GM12878 (cell line): ENCODE measurements around the gene MISP3. TPM values are rescaled to one million over a fixed set of nuclear protein-coding genes. Genes with fewer than 3 reads are reported as not detected.
A peak's percentile ranks its signal among the peaks of the same experiment; 100 is the strongest.

Experiments
- CBFB ChIP-seq: IDR thresholded peaks from 2 replicates; pipeline ENCODE4 v1.6.1; 2016; ENCODE audit warnings: antibody characterized with exemption, low read depth
- DPF2 ChIP-seq: fragments of 450-650 bp; IDR thresholded peaks from 2 replicates; pipeline ENCODE4 v1.6.1; 2017; ENCODE audit warnings: mild to moderate bottlenecking
- FOS ChIP-seq: IDR thresholded peaks from 3 replicates; pipeline ENCODE4 v1.6.1; 2011; ENCODE audit warnings: borderline replicate concordance; ENCODE audit not compliant: insufficient read length; ENCODE audit errors: extremely low read depth
- HCFC1 ChIP-seq: fragments of 150-350 bp; IDR thresholded peaks from 2 replicates; pipeline ENCODE4 v1.6.1; 2014; ENCODE audit warnings: low read length
- HDGF ChIP-seq: fragments of 450-650 bp; IDR thresholded peaks from 2 replicates; pipeline ENCODE4 v1.6.1; 2016; ENCODE audit warnings: antibody characterized with exemption
- MTA2 ChIP-seq: fragments of 450-650 bp; IDR thresholded peaks from 2 replicates; pipeline ENCODE4 v1.6.1; 2016; ENCODE audit warnings: low read depth, mild to moderate bottlenecking, moderate library complexity
- MYC ChIP-seq: IDR thresholded peaks from 2 replicates; pipeline ENCODE4 v1.6.1; 2011; ENCODE audit warnings: mild to moderate bottlenecking, low read length, moderate library complexity, inconsistent platforms; ENCODE audit not compliant: insufficient read depth, insufficient replicate concordance, insufficient read length, severe bottlenecking
- NR2F1 ChIP-seq: fragments of 450-650 bp; conservative IDR thresholded peaks from 2 replicates; pipeline ENCODE4 v1.6.1; 2017; ENCODE audit warnings: mild to moderate bottlenecking
- NRF1 ChIP-seq: conservative IDR thresholded peaks from 2 replicates; pipeline ENCODE4 v1.6.1; 2011; ENCODE audit warnings: mild to moderate bottlenecking, low read depth, low read length, improper control_type of control experiment
- PAX8 ChIP-seq: fragments of 450-650 bp; IDR thresholded peaks from 2 replicates; pipeline ENCODE4 v1.6.1; 2017; ENCODE audit warnings: mild to moderate bottlenecking, moderate library complexity
- POLR2AphosphoS2 ChIP-seq: IDR thresholded peaks from 2 replicates; pipeline ENCODE4 v1.6.1; 2011; ENCODE audit warnings: low read depth, mild to moderate bottlenecking, low read length, improper control_type of control experiment, moderate library complexity
- RAD21 ChIP-seq: IDR thresholded peaks from 2 replicates; pipeline ENCODE4 v1.6.1; 2011; ENCODE audit warnings: mild to moderate bottlenecking, low read depth, low read length, moderate library complexity; ENCODE audit not compliant: insufficient read depth
- RFX5 ChIP-seq: IDR thresholded peaks from 2 replicates; pipeline ENCODE4 v1.6.1; 2011; ENCODE audit warnings: low read depth, low read length, improper control_type of control experiment
- SIX5 ChIP-seq: IDR thresholded peaks from 2 replicates; pipeline ENCODE4 v1.6.1; 2011; ENCODE audit warnings: mild to moderate bottlenecking, low read depth, low read length, moderate library complexity; ENCODE audit not compliant: severe bottlenecking
- SMAD1 ChIP-seq: fragments of 450-650 bp; IDR thresholded peaks from 2 replicates; pipeline ENCODE4 v1.6.1; 2018; ENCODE audit warnings: mild to moderate bottlenecking, low read depth; ENCODE audit not compliant: partially characterized antibody
- SMAD5 ChIP-seq: IDR thresholded peaks from 2 replicates; pipeline ENCODE4 v1.6.1; 2016; ENCODE audit warnings: antibody characterized with exemption, low read depth
- SMARCA5 ChIP-seq: fragments of 450-650 bp; IDR thresholded peaks from 2 replicates; pipeline ENCODE4 v1.6.1; 2017; ENCODE audit warnings: mild to moderate bottlenecking
- SMC3 ChIP-seq: IDR thresholded peaks from 2 replicates; pipeline ENCODE4 v1.6.1; 2011; ENCODE audit warnings: low read length, improper control_type of control experiment, borderline replicate concordance
- SREBF2 ChIP-seq: IDR thresholded peaks from 2 replicates; pipeline ENCODE4 v1.6.1; 2012; ENCODE audit warnings: mild to moderate bottlenecking, low read length
- TBL1XR1 ChIP-seq: IDR thresholded peaks from 2 replicates; pipeline ENCODE4 v1.6.1; 2012; ENCODE audit warnings: low read depth, low read length, improper control_type of control experiment
- WRNIP1 ChIP-seq: IDR thresholded peaks from 2 replicates; pipeline ENCODE4 v1.6.1; 2011; ENCODE audit warnings: low read depth, low read length, improper control_type of control experiment, borderline replicate concordance
- YY1 ChIP-seq: IDR thresholded peaks from 2 replicates; pipeline ENCODE4 v1.6.1; 2011; ENCODE audit warnings: low read depth, mild to moderate bottlenecking, low read length
- ZNF217 ChIP-seq: fragments of 450-650 bp; IDR thresholded peaks from 2 replicates; pipeline ENCODE4 v1.6.1; 2017; ENCODE audit warnings: antibody characterized with exemption, mild to moderate bottlenecking
- ZNF24 ChIP-seq: fragments of 450-650 bp; IDR thresholded peaks from 2 replicates; pipeline ENCODE4 v1.6.1; 2017; ENCODE audit warnings: antibody characterized with exemption, mild to moderate bottlenecking
- polyA plus RNA-seq, 11 experiments: library from polyadenylated mRNA; depleted of rRNA in 4 of 11; unstranded in 6 of 11; stranded (reverse) in 5 of 11; fragments of >200 nt; fragmentation: Nextera tagmentation in 4 of 11; fragmentation: Illumina TruSeq in 1 of 11; extraction: Ambion mirVana in 4 of 11; extraction: Trizol in 1 of 11; gene quantifications; 1 replicate in 1 of 11; 2 replicates in 10 of 11; pipeline versions ENCODE4 v1.2.1 to v1.2.3, GENCODE V29; 2011 to 2016; ENCODE audit warnings: inconsistent platforms in 2 of 11, missing spikeins in 2 of 11, low read depth in 1 of 11
- total RNA-seq, 4 experiments: library from RNA; depleted of rRNA in 3 of 4; stranded (reverse); fragments of >200 nt in 3 of 4; fragmentation: Illumina TruSeq in 1 of 4; extraction: Trizol in 1 of 4; gene quantifications; 2 replicates each; pipeline versions ENCODE4 v1.2.1 to v1.2.3, GENCODE V29; 2013 to 2021
- TF ChIP-seq, protein P1 (sequence below): IDR thresholded peaks from 2 replicates; pipeline ENCODE4 v1.6.1; 2012; ENCODE audit warnings: low read length, inconsistent platforms
- TF ChIP-seq, protein P2 (sequence below): fragments of 450-650 bp; IDR thresholded peaks from 2 replicates; pipeline ENCODE4 v1.6.1; 2018; ENCODE audit warnings: borderline replicate concordance, mild to moderate bottlenecking; ENCODE audit not compliant: partially characterized antibody
- TF ChIP-seq, protein P3 (sequence below): fragments of 450-650 bp; IDR thresholded peaks from 2 replicates; pipeline ENCODE4 v1.6.1; 2017; ENCODE audit warnings: antibody characterized with exemption, mild to moderate bottlenecking, moderate library complexity

Gene MISP3
- total and polyA plus RNA-seq, 10 of the 15 experiments (the other 5 are each of a cell fraction or from before 2014, with no cell fraction given) = 0.07 to 1.4 (median 0.64) TPM

DNA sequence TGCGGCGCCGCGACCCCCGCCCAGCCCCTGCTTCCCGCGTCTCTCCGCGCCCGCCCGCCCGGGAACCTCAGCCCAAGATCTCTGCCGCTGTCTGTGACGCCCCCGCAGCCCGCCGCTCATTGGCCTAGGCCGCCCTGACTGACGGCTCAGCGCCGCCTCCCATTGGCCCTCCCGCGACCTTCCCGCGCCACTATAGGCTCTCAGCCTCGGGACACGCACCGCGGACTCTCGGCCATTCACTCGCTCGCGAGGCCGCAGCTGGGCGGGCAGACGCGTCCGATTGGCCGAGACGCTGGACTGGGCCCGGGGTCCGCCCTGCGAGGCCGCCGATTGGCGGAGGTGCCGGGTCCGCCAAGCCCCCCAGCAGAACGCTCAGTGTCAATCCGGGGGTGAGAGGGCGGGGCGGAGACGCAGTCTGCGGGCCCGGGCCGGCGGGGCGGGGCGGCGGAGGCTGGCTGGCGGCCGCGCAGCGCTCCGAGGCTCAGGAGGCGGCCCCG, 45.1 kb downstream of the MISP3 start, which contains the start of gene PRKACA (continued):
- TF ChIP-seq SMC3 (no peak), SMAD5 (no peak), MYC (no peak), POLR2AphosphoS2 (no peak), DPF2 (peak; percentile 98), WRNIP1 (no peak), YY1 (no peak), PAX8 (no peak), RAD21 (no peak), RFX5 (peak; percentile 81; the same call in 1 of the 2 replicates), HDGF (peak; percentile 67; the same call in 1 of the 2 replicates), ZNF217 (no peak), TBL1XR1 (no peak), SMARCA5 (no peak), SMAD1 (no peak), HCFC1 (no peak), ZNF24 (no peak), MTA2 (no peak), CBFB (no peak), SIX5 (peak; percentile 27), SREBF2 (no peak), NR2F1 (no peak), NRF1 (no peak), FOS (peak; percentile 93)
- TF ChIP-seq, protein P1, sequence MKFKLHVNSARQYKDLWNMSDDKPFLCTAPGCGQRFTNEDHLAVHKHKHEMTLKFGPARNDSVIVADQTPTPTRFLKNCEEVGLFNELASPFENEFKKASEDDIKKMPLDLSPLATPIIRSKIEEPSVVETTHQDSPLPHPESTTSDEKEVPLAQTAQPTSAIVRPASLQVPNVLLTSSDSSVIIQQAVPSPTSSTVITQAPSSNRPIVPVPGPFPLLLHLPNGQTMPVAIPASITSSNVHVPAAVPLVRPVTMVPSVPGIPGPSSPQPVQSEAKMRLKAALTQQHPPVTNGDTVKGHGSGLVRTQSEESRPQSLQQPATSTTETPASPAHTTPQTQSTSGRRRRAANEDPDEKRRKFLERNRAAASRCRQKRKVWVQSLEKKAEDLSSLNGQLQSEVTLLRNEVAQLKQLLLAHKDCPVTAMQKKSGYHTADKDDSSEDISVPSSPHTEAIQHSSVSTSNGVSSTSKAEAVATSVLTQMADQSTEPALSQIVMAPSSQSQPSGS = no peak
- TF ChIP-seq, protein P2, sequence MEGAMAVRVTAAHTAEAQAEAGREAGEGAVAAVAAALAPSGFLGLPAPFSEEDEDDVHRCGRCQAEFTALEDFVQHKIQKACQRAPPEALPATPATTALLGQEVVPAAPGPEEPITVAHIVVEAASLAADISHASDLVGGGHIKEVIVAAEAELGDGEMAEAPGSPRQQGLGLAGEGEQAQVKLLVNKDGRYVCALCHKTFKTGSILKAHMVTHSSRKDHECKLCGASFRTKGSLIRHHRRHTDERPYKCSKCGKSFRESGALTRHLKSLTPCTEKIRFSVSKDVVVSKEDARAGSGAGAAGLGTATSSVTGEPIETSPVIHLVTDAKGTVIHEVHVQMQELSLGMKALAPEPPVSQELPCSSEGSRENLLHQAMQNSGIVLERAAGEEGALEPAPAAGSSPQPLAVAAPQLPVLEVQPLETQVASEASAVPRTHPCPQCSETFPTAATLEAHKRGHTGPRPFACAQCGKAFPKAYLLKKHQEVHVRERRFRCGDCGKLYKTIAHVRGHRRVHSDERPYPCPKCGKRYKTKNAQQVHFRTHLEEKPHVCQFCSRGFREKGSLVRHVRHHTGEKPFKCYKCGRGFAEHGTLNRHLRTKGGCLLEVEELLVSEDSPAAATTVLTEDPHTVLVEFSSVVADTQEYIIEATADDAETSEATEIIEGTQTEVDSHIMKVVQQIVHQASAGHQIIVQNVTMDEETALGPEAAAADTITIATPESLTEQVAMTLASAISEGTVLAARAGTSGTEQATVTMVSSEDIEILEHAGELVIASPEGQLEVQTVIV = peak; percentile 64
- TF ChIP-seq, protein P3, sequence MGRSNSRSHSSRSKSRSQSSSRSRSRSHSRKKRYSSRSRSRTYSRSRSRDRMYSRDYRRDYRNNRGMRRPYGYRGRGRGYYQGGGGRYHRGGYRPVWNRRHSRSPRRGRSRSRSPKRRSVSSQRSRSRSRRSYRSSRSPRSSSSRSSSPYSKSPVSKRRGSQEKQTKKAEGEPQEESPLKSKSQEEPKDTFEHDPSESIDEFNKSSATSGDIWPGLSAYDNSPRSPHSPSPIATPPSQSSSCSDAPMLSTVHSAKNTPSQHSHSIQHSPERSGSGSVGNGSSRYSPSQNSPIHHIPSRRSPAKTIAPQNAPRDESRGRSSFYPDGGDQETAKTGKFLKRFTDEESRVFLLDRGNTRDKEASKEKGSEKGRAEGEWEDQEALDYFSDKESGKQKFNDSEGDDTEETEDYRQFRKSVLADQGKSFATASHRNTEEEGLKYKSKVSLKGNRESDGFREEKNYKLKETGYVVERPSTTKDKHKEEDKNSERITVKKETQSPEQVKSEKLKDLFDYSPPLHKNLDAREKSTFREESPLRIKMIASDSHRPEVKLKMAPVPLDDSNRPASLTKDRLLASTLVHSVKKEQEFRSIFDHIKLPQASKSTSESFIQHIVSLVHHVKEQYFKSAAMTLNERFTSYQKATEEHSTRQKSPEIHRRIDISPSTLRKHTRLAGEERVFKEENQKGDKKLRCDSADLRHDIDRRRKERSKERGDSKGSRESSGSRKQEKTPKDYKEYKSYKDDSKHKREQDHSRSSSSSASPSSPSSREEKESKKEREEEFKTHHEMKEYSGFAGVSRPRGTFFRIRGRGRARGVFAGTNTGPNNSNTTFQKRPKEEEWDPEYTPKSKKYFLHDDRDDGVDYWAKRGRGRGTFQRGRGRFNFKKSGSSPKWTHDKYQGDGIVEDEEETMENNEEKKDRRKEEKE = no peak
